ENCODE measurements around the gene ITGA1. TPM values are rescaled to one million over a fixed set of nuclear protein-coding genes. Genes with fewer than 3 reads are reported as not detected.
"Not testable (repeated sequence)": the region's sequence is repeated elsewhere in the genome, so short reads cannot be mapped to it uniquely, and the experiment has no call there.

The ITGA1 gene
- total RNA-seq, 2 donors from 2014 or later = 0.33 to 3.5 TPM

DNA sequence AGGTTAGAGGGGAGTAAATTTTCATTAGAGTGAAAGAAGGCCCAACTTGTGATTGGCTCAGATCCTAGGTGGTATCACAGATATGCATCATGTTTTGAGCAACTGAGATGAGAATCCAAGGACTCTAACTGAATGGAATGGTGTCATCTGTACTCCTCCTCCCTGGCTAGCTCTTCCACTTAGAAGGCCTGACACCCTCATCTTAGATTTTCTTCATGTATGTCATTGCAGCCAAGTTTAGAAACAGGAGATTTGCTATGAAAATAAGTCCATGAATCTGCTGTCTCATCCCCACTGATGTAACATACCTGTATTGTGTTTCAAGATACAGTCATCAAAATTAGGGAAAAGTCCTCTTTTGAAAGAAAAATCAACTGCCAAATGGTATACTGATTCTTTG, 54.4 kb downstream of the ITGA1 start:
- no peak overlapping the region for H3K27ac ChIP-seq (ENCODE audit: low read depth, low read length)
- H3K4me3 Mint-ChIP-seq = no peak overlapping the region
- TF ChIP-seq, protein P1, sequence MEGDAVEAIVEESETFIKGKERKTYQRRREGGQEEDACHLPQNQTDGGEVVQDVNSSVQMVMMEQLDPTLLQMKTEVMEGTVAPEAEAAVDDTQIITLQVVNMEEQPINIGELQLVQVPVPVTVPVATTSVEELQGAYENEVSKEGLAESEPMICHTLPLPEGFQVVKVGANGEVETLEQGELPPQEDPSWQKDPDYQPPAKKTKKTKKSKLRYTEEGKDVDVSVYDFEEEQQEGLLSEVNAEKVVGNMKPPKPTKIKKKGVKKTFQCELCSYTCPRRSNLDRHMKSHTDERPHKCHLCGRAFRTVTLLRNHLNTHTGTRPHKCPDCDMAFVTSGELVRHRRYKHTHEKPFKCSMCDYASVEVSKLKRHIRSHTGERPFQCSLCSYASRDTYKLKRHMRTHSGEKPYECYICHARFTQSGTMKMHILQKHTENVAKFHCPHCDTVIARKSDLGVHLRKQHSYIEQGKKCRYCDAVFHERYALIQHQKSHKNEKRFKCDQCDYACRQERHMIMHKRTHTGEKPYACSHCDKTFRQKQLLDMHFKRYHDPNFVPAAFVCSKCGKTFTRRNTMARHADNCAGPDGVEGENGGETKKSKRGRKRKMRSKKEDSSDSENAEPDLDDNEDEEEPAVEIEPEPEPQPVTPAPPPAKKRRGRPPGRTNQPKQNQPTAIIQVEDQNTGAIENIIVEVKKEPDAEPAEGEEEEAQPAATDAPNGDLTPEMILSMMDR (conservative IDR thresholded peaks at IDR 0.05) = no peak
- DNase-seq = no peak
- H3K9ac ChIP-seq (ENCODE audit: extremely low read depth, low read length, poor library complexity, severe bottlenecking) = no peak overlapping the region
- H3K4me3 ChIP-seq (ENCODE audit: low read length) = no peak overlapping the region
- no peaks in the 10 kb centered on the region for H3K27me3 Mint-ChIP-seq (ENCODE audit: insufficient read depth)
- no peaks in the 10 kb centered on the region for H3K36me3 ChIP-seq (ENCODE audit: control insufficient read depth, insufficient read depth, low read length)
- H3K9me3 Mint-ChIP-seq = no peaks in the 10 kb centered on the region
- H3K27ac Mint-ChIP-seq = no peak overlapping the region
- H3K4me1 Mint-ChIP-seq = no peaks in the 10 kb centered on the region
- no peaks in the 10 kb centered on the region for H3K36me3 Mint-ChIP-seq (ENCODE audit: low read depth)
- no peaks in the 10 kb centered on the region for H3K27me3 ChIP-seq (ENCODE audit: control insufficient read depth, insufficient read depth, low read length, poor library complexity, severe bottlenecking)
- no peaks in the 10 kb centered on the region for H3K9me3 ChIP-seq (ENCODE audit: control insufficient read depth, low read length)
- H3K4me1 ChIP-seq (ENCODE audit: control insufficient read depth, insufficient read depth, low read length) = no peaks in the 10 kb centered on the region

DNA sequence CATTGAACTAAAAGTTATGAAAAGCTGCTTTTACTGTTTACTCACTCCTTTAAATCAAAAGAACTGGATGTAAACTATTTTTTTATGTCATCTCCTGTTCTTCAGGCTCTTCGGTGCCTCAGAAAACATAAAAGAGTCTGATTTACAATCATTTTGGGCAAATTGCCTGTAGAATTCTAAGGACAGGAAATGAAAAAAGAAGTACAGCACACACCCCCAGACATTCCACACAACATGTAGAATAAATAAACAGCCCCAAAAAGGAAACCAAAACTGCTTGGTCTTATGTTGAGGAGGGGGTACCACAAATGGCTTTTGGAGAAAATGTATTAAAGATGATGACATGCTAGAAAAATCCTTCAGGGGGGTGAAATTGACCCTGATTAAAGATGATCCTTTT, 57.2 kb downstream of the ITGA1 start:
- Mint-ChIP-seq H3K9me3 (no peaks in the 10 kb centered on the region), H3K27ac (no peak overlapping the region), H3K4me1 (no peaks in the 10 kb centered on the region), H3K27me3 (ENCODE audit: insufficient read depth) (no peaks in the 10 kb centered on the region), H3K36me3 (ENCODE audit: low read depth) (no peaks in the 10 kb centered on the region), H3K4me3 (no peak overlapping the region)
- TF ChIP-seq, protein P1 (conservative IDR thresholded peaks at IDR 0.05) = no peak
- H3K27ac ChIP-seq (ENCODE audit: low read depth, low read length) = no peak overlapping the region
- no peak overlapping the region for H3K9ac ChIP-seq (ENCODE audit: extremely low read depth, low read length, poor library complexity, severe bottlenecking)
- 92% methylated on average over 1 of the region's 1 CpG; no CpG with 5 or more reads in 1 of the 2 experiments for WGBS, 2 experiments (ENCODE audit: insufficient coverage in 1 of 2, insufficient read length in 1 of 2)
- H3K4me1 ChIP-seq (ENCODE audit: control insufficient read depth, insufficient read depth, low read length) = no peaks in the 10 kb centered on the region
- no peaks in the 10 kb centered on the region for H3K9me3 ChIP-seq (ENCODE audit: control insufficient read depth, low read length)
- no peak for DNase-seq
- no peaks in the 10 kb centered on the region for H3K27me3 ChIP-seq (ENCODE audit: control insufficient read depth, insufficient read depth, low read length, poor library complexity, severe bottlenecking)
- H3K4me3 ChIP-seq (ENCODE audit: low read length) = no peak overlapping the region
- H3K36me3 ChIP-seq (ENCODE audit: control insufficient read depth, insufficient read depth, low read length) = no peaks in the 10 kb centered on the region

DNA sequence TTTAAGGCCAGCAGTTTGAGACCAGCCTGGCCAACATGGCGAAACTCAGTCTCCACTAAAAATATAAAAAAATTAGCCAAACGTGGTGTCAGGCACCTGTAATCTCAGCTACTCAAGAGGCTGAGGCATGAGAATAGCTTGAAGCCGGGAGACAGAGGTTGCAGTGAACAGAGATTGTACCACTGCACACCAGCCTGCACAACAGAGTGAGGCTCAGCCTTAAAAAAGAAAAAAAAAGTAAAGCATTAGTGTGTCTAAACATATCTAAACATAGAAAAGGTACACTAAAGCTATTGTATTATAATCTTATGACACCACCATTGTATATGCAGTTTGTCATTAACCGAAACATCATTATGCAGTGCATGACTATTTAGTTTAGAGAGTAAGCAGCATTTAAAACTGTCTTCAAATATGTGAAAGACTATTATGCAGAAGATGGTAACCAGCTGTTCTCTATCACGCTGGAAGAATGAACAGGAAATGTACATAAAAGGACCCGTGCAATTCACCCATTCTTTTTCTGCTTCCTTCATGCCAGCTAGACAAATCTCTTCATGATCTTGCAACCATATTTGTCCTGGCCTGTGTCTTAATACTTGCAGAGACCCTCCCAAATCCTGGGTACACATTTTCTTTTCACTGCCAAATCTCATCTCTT, 58.6 kb downstream of the ITGA1 start:
- Mint-ChIP-seq H3K4me3 (no peak overlapping the region), H3K27me3 (ENCODE audit: insufficient read depth) (no peaks in the 10 kb centered on the region), H3K4me1 (no peaks in the 10 kb centered on the region), H3K27ac (no peak overlapping the region), H3K36me3 (ENCODE audit: low read depth) (no peaks in the 10 kb centered on the region), H3K9me3 (no peaks in the 10 kb centered on the region)
- Histone ChIP-seq H3K4me1 (ENCODE audit: control insufficient read depth, insufficient read depth, low read length) (no peaks in the 10 kb centered on the region), H3K4me3 (ENCODE audit: low read length) (no peak overlapping the region), H3K27ac (ENCODE audit: low read depth, low read length) (no peak overlapping the region), H3K9me3 (ENCODE audit: control insufficient read depth, low read length) (no peaks in the 10 kb centered on the region), H3K36me3 (ENCODE audit: control insufficient read depth, insufficient read depth, low read length) (no peaks in the 10 kb centered on the region), H3K27me3 (ENCODE audit: control insufficient read depth, insufficient read depth, low read length, poor library complexity, severe bottlenecking) (no peaks in the 10 kb centered on the region), H3K9ac (ENCODE audit: extremely low read depth, low read length, poor library complexity, severe bottlenecking) (no peak overlapping the region)
- TF ChIP-seq, protein P1 (conservative IDR thresholded peaks at IDR 0.05) = no peak
- 80 to 94% methylated on average over 5 to 6 of the region's 6 CpGs for WGBS, 2 experiments (ENCODE audit: insufficient coverage in 1 of 2, insufficient read length in 1 of 2)
- no peak for DNase-seq

DNA sequence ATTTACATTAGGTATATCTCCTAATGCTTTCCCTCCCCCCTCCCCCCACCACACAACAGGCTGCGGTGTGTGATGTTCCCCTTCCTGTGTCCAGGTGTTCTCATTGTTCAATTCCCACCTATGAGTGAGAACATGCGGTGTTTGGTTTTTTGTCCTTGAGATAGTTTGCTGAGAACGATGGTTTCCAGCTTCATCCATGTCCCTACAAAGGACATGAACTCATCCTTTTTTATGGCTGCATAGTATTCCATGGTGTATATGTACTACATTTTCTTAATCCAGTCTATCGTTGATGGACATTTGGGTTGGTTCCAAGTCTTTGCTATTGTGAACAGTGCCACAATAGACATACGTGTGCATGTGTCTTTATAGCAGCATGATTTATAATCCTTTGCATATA, 61.0 kb downstream of the ITGA1 start:
- 98% methylated on average over 4 of the region's 5 CpGs; no CpG with 5 or more reads in 1 of the 2 experiments for WGBS, 2 experiments (ENCODE audit: insufficient coverage in 1 of 2, insufficient read length in 1 of 2)
- not testable (repeated sequence) for H3K27me3 ChIP-seq (ENCODE audit: control insufficient read depth, insufficient read depth, low read length, poor library complexity, severe bottlenecking); H3K9me3 Mint-ChIP-seq; H3K27me3 Mint-ChIP-seq (ENCODE audit: insufficient read depth); H3K36me3 ChIP-seq (ENCODE audit: control insufficient read depth, insufficient read depth, low read length); H3K4me1 ChIP-seq (ENCODE audit: control insufficient read depth, insufficient read depth, low read length); H3K4me3 ChIP-seq (ENCODE audit: low read length); H3K9ac ChIP-seq (ENCODE audit: extremely low read depth, low read length, poor library complexity, severe bottlenecking); H3K36me3 Mint-ChIP-seq (ENCODE audit: low read depth); H3K27ac ChIP-seq (ENCODE audit: low read depth, low read length); H3K9me3 ChIP-seq (ENCODE audit: control insufficient read depth, low read length); DNase-seq; H3K4me1 Mint-ChIP-seq; H3K27ac Mint-ChIP-seq; H3K4me3 Mint-ChIP-seq
